ENCODE data around the gene CCDC122.
A peak's percentile ranks its signal among the peaks of the same experiment; 100 is the strongest.

The CCDC122 gene

GRCh38 chr13:43878892-43879754 lies at the start of gene CCDC122:
Gene CCDC122, minus strand, starts transcription at chr13:43879740. Its CDS starts 10,364 bp downstream, at chr13:43869376.
- peak; percentile 68 for DNase-seq (ENCODE audit: low read depth)

GRCh38 chr13:43924549-43925245 lies 45.2 kb upstream of the CCDC122 start:
- DNase-seq (ENCODE audit: low read depth): no peak

- DNase-seq (ENCODE audit: low read depth): no peak
These were observed 41.6 kb upstream of the CCDC122 start for GRCh38 chr13:43920965-43921674.

GRCh38 chr13:43918636-43919035 lies 39.1 kb upstream of the CCDC122 start:
- DNase-seq (ENCODE audit: low read depth): no peak

- DNase-seq (ENCODE audit: low read depth): no peak
These were observed 37.3 kb upstream of the CCDC122 start for GRCh38 chr13:43916828-43917227.

- no peak for DNase-seq (ENCODE audit: low read depth)
These were observed 35.9 kb upstream of the CCDC122 start for GRCh38 chr13:43915451-43915850.

GRCh38 chr13:43911871-43912270 lies 32.3 kb upstream of the CCDC122 start:
- DNase-seq (ENCODE audit: low read depth): no peak

GRCh38 chr13:43911278-43911677 lies 31.7 kb upstream of the CCDC122 start:
- DNase-seq (ENCODE audit: low read depth): no peak

- no peak for DNase-seq (ENCODE audit: low read depth)
These were observed 31.3 kb upstream of the CCDC122 start for GRCh38 chr13:43910856-43911255.

- DNase-seq (ENCODE audit: low read depth): peak; percentile 45
These were observed 28.9 kb upstream of the CCDC122 start for GRCh38 chr13:43908156-43909126.

GRCh38 chr13:43905435-43906031 lies 26.0 kb upstream of the CCDC122 start:
- peak; percentile 55 for DNase-seq (ENCODE audit: low read depth)

GRCh38 chr13:43895940-43896339 lies 16.4 kb upstream of the CCDC122 start:
- DNase-seq (ENCODE audit: low read depth): no peak

- no peak for DNase-seq (ENCODE audit: low read depth)
These were observed 14.9 kb upstream of the CCDC122 start for GRCh38 chr13:43894438-43894837.

- DNase-seq (ENCODE audit: low read depth): no peak
These were observed 4.7 kb upstream of the CCDC122 start for GRCh38 chr13:43884222-43884621.

GRCh38 chr13:43883631-43884030 lies 4.1 kb upstream of the CCDC122 start:
- no peak for DNase-seq (ENCODE audit: low read depth)

GRCh38 chr13:43881580-43881979 lies 2.0 kb upstream of the CCDC122 start:
- no peak for DNase-seq (ENCODE audit: low read depth)

GRCh38 chr13:43880926-43881325 lies 1.4 kb upstream of the CCDC122 start:
- DNase-seq (ENCODE audit: low read depth): no peak

- no peak for DNase-seq (ENCODE audit: low read depth)
These were observed 795 bp upstream of the CCDC122 start for GRCh38 chr13:43880214-43880855.

- DNase-seq (ENCODE audit: low read depth): no peak
These were observed 228 bp upstream of the CCDC122 start, which contains the start of gene LACC1 for GRCh38 chr13:43879755-43880181. Gene LACC1, plus strand, starts transcription at chr13:43879904. Its CDS starts 1,082 bp downstream, at chr13:43880986.

GRCh38 chr13:43877766-43878165 lies 1.8 kb downstream of the CCDC122 start:
- no peak for DNase-seq (ENCODE audit: low read depth)

Measured in stromal cell of bone marrow (primary cell).